Thymus (tissue), 14 donors: ENCODE measurements around the gene DOCK11. TPM values are rescaled to one million over a fixed set of nuclear protein-coding genes. Genes with fewer than 3 reads are reported as not detected.
"Not testable (repeated sequence)": the region's sequence is repeated elsewhere in the genome, so short reads cannot be mapped to it uniquely, and the experiment has no call there.

Source experiments
- DNase-seq, 9 donors: peaks; one replicate each; pipeline ENCODE4 v3.0.0-alpha.2; 2013; ENCODE audit warnings: low spot score in 9 of 9, low read depth in 6 of 9, missing footprints in 1 of 9
- H3K27ac ChIP-seq, 2 donors: one replicate each; pipeline ENCODE4 v1.5.1; 2013; ENCODE audit warnings: control low read depth in 1 of 2, low read depth in 1 of 2, low read length in 1 of 2, mild to moderate bottlenecking in 1 of 2, moderate library complexity in 1 of 2
- H3K27me3 ChIP-seq, 2 donors: one replicate each; pipeline ENCODE4 v1.5.1; 2013; ENCODE audit warnings: low read length in 1 of 2; ENCODE audit not compliant: control insufficient read depth in 2 of 2, insufficient read depth in 1 of 2
- H3K36me3 ChIP-seq, 2 donors: one replicate each; pipeline ENCODE4 v1.5.1; 2013; ENCODE audit warnings: low read length in 1 of 2, mild to moderate bottlenecking in 1 of 2, moderate library complexity in 1 of 2; ENCODE audit not compliant: control insufficient read depth in 2 of 2, insufficient read depth in 2 of 2
- H3K4me1 ChIP-seq, 2 donors: one replicate each; pipeline ENCODE4 v1.5.1; 2013; ENCODE audit warnings: low read length in 2 of 2; ENCODE audit not compliant: control insufficient read depth in 2 of 2, insufficient read depth in 2 of 2
- H3K4me3 ChIP-seq, 2 donors: one replicate each; pipeline ENCODE4 v1.5.1; 2013; ENCODE audit warnings: low read length in 2 of 2, control low read depth in 1 of 2, mild to moderate bottlenecking in 1 of 2
- H3K9me3 ChIP-seq, 2 donors: one replicate each; pipeline ENCODE4 v1.5.1; 2013; ENCODE audit warnings: low read length in 1 of 2, mild to moderate bottlenecking in 1 of 2; ENCODE audit not compliant: control insufficient read depth in 2 of 2, insufficient read depth in 1 of 2
- WGBS: extraction: QIAGEN DNeasy Blood & Tissue Kit; methylation state at CpG from one replicate; pipeline ENCODE4 v1.1.7; 2013; 5-methylcytosine and 5-hydroxymethylcytosine counted together
- long read RNA-seq, 10 donors: transcript quantifications; one replicate each; lab custom pipeline, GENCODE V29; 2026
- polyA plus RNA-seq: library from polyadenylated mRNA; stranded (reverse); fragments of 200-250 nt; gene quantifications from one replicate; pipeline ENCODE4 v1.2.3, GENCODE V29; 2013
- total RNA-seq: library from RNA; stranded (reverse); fragments of 120-200 nt; gene quantifications from one replicate; pipeline ENCODE4 v1.2.4, GENCODE V29; 2013
- donor health status: healthy.

DOCK11 gene
- total RNA-seq (47.8 TPM), polyA plus RNA-seq (49.9 TPM)
- long read RNA-seq, donor 1, result 0 reads
- long read RNA-seq, donor 2, partial matches to known transcripts, result 15 of 15 reads
- long read RNA-seq, donor 2, other reads (novel, unspliced or antisense), result 0 of 15 reads
- long read RNA-seq, donor 3, result 0 reads
- long read RNA-seq, donor 4, result 0 reads
- long read RNA-seq, donor 5, result 0 reads
- long read RNA-seq, donor 6, result 0 reads
- long read RNA-seq, donor 7, result 0 reads
- long read RNA-seq, donor 8, result 0 reads
- long read RNA-seq, donor 9, result 0 reads
- long read RNA-seq, donor 10, result 0 reads

- peak in 8 of 9 donors; percentile 46 to 88 (median 68) for DNase-seq
- Histone ChIP-seq H3K27me3 (no peaks in the 10 kb centered on the region), H3K36me3 (no peaks in the 10 kb centered on the region), H3K9me3 (peaks cover 0 to 5% of the 10 kb centered on the region in 2 donors), H3K27ac (peak within 1 kb of the TSS; percentile 92 to 94), H3K4me3 (peak within 1 kb of the TSS; percentile 70 to 75), H3K4me1 (peaks cover 3 to 23% of the 10 kb centered on the region in 2 donors)
- 3% methylated on average over 63 of the region's 64 CpGs for WGBS
Observed at GRCh38 chrX:118495061-118495921, at the start of gene DOCK11. DOCK11 (plus strand) TSS chrX:118495815; CDS start chrX:118495972, 157 bp downstream.

- H3K27me3 ChIP-seq, result no peaks in the 10 kb centered on the region
- no peak overlapping the region for H3K27ac ChIP-seq
- no peaks in the 10 kb centered on the region for H3K4me1 ChIP-seq
- 97% methylated on average over 3 of the region's 3 CpGs for WGBS
- H3K36me3 ChIP-seq, result peaks cover 0 to 3% of the 10 kb centered on the region in 2 donors
- no peaks in the 10 kb centered on the region for H3K9me3 ChIP-seq
- H3K4me3 ChIP-seq, result no peak overlapping the region
- no peak for DNase-seq
Observed at GRCh38 chrX:118448273-118448783, 47.3 kb upstream of the DOCK11 start.

DNA sequence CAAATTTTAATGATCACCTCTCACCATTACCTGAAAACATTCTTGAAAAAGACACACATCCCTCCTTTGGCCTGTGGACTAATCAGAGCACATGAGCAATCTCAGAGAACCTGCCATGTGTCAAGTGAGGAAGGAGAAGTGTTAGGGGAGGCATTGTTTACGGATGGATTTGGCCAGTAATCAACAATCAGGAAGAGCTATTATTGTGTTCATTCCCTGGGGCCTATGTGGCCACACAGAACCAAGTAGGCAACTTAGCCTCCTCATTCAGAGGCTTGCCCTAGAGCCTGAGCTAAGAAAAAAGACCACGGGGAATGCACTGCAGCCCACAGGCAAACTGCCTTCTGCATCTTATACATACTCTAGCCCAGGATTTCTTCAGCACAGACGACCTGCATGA lies 40.6 kb upstream of the DOCK11 start:
- Histone ChIP-seq H3K27ac (no peak overlapping the region), H3K36me3 (peaks cover 0 to 3% of the 10 kb centered on the region in 2 donors), H3K27me3 (no peaks in the 10 kb centered on the region), H3K4me1 (no peaks in the 10 kb centered on the region), H3K9me3 (no peaks in the 10 kb centered on the region), H3K4me3 (no peak overlapping the region)
- no peak for DNase-seq
- 95% methylated on average over 3 of the region's 3 CpGs for WGBS

DNA sequence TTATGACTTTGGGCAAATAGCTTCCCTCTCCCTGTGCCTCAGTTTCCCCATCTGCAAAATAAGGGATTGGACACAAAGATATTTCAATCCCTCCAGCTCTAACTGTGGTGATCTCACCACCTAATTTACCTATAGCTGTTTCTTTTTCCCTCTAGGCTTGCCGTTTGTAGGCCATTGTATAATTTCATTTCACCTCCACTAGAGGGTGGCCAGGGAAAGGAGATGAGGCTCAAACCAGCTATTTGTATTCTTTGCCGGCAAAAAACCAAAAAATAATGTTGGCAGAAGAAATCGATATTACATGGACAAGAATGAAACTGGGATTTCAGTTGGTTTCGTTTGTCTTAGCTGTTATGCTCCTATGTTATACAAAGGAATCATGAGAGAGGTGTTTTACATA lies 36.1 kb upstream of the DOCK11 start:
- Histone ChIP-seq H3K4me3 (no peak overlapping the region), H3K4me1 (no peaks in the 10 kb centered on the region), H3K9me3 (no peaks in the 10 kb centered on the region), H3K27me3 (no peaks in the 10 kb centered on the region), H3K36me3 (no peaks in the 10 kb centered on the region), H3K27ac (no peak overlapping the region)
- DNase-seq, result peak in 8 of 9 donors; percentile 0 to 49 (median 5)
- WGBS, result 8% methylated on average over 4 of the region's 4 CpGs

- Histone ChIP-seq H3K4me3 (no peak overlapping the region), H3K36me3 (no peaks in the 10 kb centered on the region), H3K4me1 (no peaks in the 10 kb centered on the region), H3K27ac (no peak overlapping the region), H3K27me3 (no peaks in the 10 kb centered on the region), H3K9me3 (no peaks in the 10 kb centered on the region)
- 24% methylated on average over 6 of the region's 6 CpGs for WGBS
- no peak for DNase-seq
Observed at GRCh38 chrX:118464501-118464900, 31.1 kb upstream of the DOCK11 start.

DNA sequence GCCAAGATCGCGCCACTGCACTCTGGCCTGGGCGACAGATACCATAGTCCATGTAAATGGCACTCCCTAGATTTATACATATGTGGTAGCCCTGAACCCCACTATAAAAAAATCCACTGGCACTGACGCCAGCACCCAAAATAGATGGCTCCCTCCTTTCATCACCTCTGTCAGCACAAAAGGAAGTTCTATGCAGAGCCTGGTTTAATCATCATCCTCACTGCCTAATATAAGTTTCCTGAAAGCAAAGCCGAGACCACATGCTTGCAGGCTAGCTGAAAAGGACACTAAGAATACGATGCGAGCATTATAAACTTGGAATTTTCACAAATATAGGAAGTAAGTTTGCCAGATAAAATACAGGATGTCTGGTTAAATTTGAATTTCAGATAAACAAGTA lies 27.5 kb upstream of the DOCK11 start:
- Histone ChIP-seq H3K9me3 (no peaks in the 10 kb centered on the region), H3K4me1 (no peaks in the 10 kb centered on the region), H3K4me3 (no peak overlapping the region), H3K36me3 (no peaks in the 10 kb centered on the region), H3K27ac (no peak overlapping the region), H3K27me3 (no peaks in the 10 kb centered on the region)
- 67% methylated on average over 7 of the region's 7 CpGs for WGBS
- DNase-seq, result no peak

DNA sequence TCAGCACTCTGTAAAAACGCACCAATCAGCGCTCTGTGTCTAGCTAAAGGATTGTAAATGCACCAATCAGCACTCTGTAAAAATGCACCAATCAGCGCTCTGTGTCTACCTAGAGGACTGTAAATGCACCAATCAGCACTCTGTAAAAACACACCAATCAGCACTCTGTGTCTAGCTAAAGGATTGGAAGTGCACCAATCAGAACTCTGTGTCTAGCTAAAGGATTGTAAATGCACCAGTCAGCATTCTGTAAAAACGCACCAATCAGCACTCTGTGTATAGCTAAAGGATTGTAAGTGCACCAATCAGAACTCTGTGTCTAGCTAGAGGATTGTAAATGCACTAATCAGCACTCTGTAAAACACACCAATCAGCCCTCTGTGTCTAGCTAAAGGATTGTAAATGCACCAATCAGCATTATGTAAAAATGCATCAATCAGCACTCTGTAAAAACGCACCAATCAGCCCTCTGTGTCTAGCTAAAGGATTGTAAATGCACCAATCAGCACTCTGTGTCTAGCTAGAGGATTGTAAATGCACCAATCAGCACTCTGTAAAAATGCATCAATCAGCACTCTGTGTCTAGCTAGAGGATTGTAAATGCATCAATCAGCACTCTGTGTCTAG lies 24.8 kb upstream of the DOCK11 start:
- DNase-seq, H3K36me3 ChIP-seq, H3K4me3 ChIP-seq, H3K27me3 ChIP-seq, H3K4me1 ChIP-seq, H3K9me3 ChIP-seq, H3K27ac ChIP-seq: not testable (repeated sequence)
- WGBS, result 98% methylated on average over 5 of the region's 5 CpGs

GRCh38 chrX:118474586-118474985 lies 21.0 kb upstream of the DOCK11 start:
- DNase-seq, result no peak
- no peaks in the 10 kb centered on the region for H3K4me1 ChIP-seq
- no peaks in the 10 kb centered on the region for H3K27me3 ChIP-seq
- no peak overlapping the region for H3K27ac ChIP-seq
- 91% methylated on average over 6 of the region's 6 CpGs for WGBS
- no peaks in the 10 kb centered on the region for H3K36me3 ChIP-seq
- no peaks in the 10 kb centered on the region for H3K9me3 ChIP-seq
- H3K4me3 ChIP-seq, result no peak overlapping the region

GRCh38 chrX:118475903-118476302 lies 19.7 kb upstream of the DOCK11 start:
- Histone ChIP-seq H3K36me3 (no peaks in the 10 kb centered on the region), H3K27me3 (no peaks in the 10 kb centered on the region), H3K27ac (no peak overlapping the region), H3K4me3 (no peak overlapping the region), H3K4me1 (no peaks in the 10 kb centered on the region), H3K9me3 (no peaks in the 10 kb centered on the region)
- DNase-seq, result no peak
- 94% methylated on average over 4 of the region's 4 CpGs for WGBS
